PC-3 (cell line): ENCODE measurements around the gene SART3.

Experiments used
- CTCF ChIP-seq: fragments of 300-600 bp; sonication (generic); conservative IDR thresholded peaks from 2 replicates; pipeline ENCODE4 v1.5.1; 2017; ENCODE audit warnings: antibody characterized with exemption, low read depth, mild to moderate bottlenecking, low read length
- EZH2 ChIP-seq: fragments of 300-600 bp; sonication (generic); IDR thresholded peaks from one replicate; pipeline ENCODE4 v1.6.1; 2017; ENCODE audit warnings: antibody characterized with exemption, mild to moderate bottlenecking, low read length; ENCODE audit not compliant: unreplicated experiment
- EZH2phosphoT487 ChIP-seq: fragments of 300-600 bp; sonication (generic); IDR thresholded peaks from 2 replicates; pipeline ENCODE4 v1.6.1; 2018; ENCODE audit warnings: mild to moderate bottlenecking, antibody characterized with exemption, low read length, borderline replicate concordance

GRCh38 chr12:108548954-108549521, 11.9 kb downstream of the SART3 start:
- TF ChIP-seq CTCF (no peak), EZH2phosphoT487 (no peak), EZH2 (no peak)
